ENCODE data around the gene TTC19.

DNA sequence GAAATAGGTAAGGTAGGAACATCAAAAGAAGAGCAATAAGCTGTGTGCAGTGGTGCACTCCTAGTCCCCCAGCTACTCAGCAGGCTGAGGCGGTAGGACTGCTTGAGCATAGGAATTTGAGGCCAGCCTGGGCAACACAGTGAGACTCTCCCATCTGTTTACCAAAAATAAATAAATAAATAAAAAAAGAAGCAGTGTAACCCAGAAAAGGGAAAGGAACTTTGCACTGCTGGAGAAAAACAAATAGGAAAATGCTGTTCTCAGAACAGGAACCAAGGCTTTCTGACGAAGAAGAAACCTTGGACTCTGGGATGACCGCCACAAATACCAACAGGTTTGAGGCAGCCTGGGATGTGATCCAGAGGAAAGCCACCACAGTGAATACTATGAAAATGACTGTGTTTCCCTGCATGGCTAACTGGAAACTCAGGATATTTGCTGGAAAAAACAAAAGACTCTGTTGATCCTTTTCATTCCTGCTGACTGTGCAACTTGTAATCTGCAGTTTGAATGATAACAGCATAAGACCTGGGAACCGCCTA lies 41.2 kb downstream of the TTC19 start:
- TF ChIP-seq, protein P1, sequence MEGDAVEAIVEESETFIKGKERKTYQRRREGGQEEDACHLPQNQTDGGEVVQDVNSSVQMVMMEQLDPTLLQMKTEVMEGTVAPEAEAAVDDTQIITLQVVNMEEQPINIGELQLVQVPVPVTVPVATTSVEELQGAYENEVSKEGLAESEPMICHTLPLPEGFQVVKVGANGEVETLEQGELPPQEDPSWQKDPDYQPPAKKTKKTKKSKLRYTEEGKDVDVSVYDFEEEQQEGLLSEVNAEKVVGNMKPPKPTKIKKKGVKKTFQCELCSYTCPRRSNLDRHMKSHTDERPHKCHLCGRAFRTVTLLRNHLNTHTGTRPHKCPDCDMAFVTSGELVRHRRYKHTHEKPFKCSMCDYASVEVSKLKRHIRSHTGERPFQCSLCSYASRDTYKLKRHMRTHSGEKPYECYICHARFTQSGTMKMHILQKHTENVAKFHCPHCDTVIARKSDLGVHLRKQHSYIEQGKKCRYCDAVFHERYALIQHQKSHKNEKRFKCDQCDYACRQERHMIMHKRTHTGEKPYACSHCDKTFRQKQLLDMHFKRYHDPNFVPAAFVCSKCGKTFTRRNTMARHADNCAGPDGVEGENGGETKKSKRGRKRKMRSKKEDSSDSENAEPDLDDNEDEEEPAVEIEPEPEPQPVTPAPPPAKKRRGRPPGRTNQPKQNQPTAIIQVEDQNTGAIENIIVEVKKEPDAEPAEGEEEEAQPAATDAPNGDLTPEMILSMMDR (conservative IDR thresholded peaks at IDR 0.05): no peak
- TF ChIP-seq ZFX (IDR thresholded peaks at IDR 0.05): no peak

All from C4-2B (cell line).